ENCODE measurements around the gene PTCH1. TPM values are rescaled to one million over a fixed set of nuclear protein-coding genes. Genes with fewer than 3 reads are reported as not detected.

The PTCH1 gene
- total RNA-seq, 1 donor from 2014 or later = 33.3 TPM

- no peak for TF ChIP-seq CTCF (IDR thresholded peaks at IDR 0.05)
- Histone ChIP-seq H3K9me3 (no peaks in the 10 kb centered on the region), H3K27me3 (ENCODE audit: low read depth) (no peaks in the 10 kb centered on the region), H3K4me3 (no peak overlapping the region), H3K36me3 (no peaks in the 10 kb centered on the region), H3K4me1 (peaks cover 15% of the 10 kb centered on the region), H3K27ac (no peak overlapping the region)
- ATAC-seq = no peak
- intact Hi-C loops (cut with DNase I) = no loop called here
- DNase-seq = no peak
These were observed 86.7 kb downstream of the PTCH1 start for GRCh38 chr9:95429948-95430620.

- H3K36me3 ChIP-seq = no peaks in the 10 kb centered on the region
- intact Hi-C loops (cut with DNase I) = no loop called here
- no peak for TF ChIP-seq CTCF (IDR thresholded peaks at IDR 0.05)
- H3K27ac ChIP-seq = no peak overlapping the region
- H3K9me3 ChIP-seq = no peaks in the 10 kb centered on the region
- no peak for ATAC-seq
- H3K4me1 ChIP-seq = peaks cover 15% of the 10 kb centered on the region
- DNase-seq = no peak
- H3K27me3 ChIP-seq (ENCODE audit: low read depth) = no peaks in the 10 kb centered on the region
- no peak overlapping the region for H3K4me3 ChIP-seq
These were observed 87.7 kb downstream of the PTCH1 start for GRCh38 chr9:95429096-95429495.

- H3K36me3 ChIP-seq = no peaks in the 10 kb centered on the region
- TF ChIP-seq CTCF (IDR thresholded peaks at IDR 0.05) = no peak
- ATAC-seq (peak; percentile 27 to 47), DNase-seq (no peak)
- peak overlapping the region; percentile 80 for H3K27ac ChIP-seq
- intact Hi-C loops (cut with DNase I) = no loop called here
- H3K9me3 ChIP-seq = peaks cover 15% of the 10 kb centered on the region
- H3K4me1 ChIP-seq = peaks cover 15% of the 10 kb centered on the region
- H3K4me3 ChIP-seq = peak overlapping the region; percentile 54
- H3K27me3 ChIP-seq (ENCODE audit: low read depth) = no peaks in the 10 kb centered on the region
These were observed 90.7 kb downstream of the PTCH1 start for GRCh38 chr9:95425910-95426551.

DNA sequence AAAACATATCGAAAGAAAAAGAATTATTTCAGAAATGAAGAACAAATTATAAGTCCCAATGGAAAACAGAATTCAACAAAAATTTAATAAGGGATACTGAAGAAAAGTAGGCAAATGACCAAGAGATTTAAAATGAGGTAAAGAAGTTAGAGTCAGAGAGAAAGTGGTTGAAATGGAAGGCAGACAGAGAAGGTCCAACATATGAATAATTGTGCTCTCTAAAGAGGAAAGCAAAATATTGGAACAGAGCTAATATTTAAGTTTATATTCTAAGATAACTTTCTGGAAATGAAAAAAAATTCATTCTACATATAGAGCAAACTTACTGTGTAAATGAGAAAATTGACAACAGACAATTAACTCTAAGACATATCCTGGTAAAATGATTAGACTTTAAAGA, 94.1 kb downstream of the PTCH1 start:
- ATAC-seq = no peak
- DNase-seq = no peak

GRCh38 chr9:95420518-95420917, 96.3 kb downstream of the PTCH1 start:
- Histone ChIP-seq H3K27me3 (ENCODE audit: low read depth) (no peaks in the 10 kb centered on the region), H3K27ac (no peak overlapping the region), H3K4me1 (no peaks in the 10 kb centered on the region), H3K36me3 (no peaks in the 10 kb centered on the region), H3K9me3 (peaks cover 15% of the 10 kb centered on the region), H3K4me3 (no peak overlapping the region)
- no peak for ATAC-seq
- DNase-seq = no peak
- intact Hi-C loops (cut with DNase I) = no loop called here
- TF ChIP-seq CTCF (IDR thresholded peaks at IDR 0.05) = no peak

More for the DNA sequence above, 94.1 kb downstream of the PTCH1 start:
- Histone ChIP-seq H3K9me3 (peaks cover 15% of the 10 kb centered on the region), H3K27ac (no peak overlapping the region), H3K36me3 (no peaks in the 10 kb centered on the region), H3K4me3 (no peak overlapping the region), H3K4me1 (peaks cover 15% of the 10 kb centered on the region), H3K27me3 (ENCODE audit: low read depth) (no peaks in the 10 kb centered on the region)
- intact Hi-C loops (cut with DNase I) = no loop called here
- TF ChIP-seq CTCF (IDR thresholded peaks at IDR 0.05) = no peak
